ENCODE results near the gene PDZRN3. TPM values are rescaled to one million over a fixed set of nuclear protein-coding genes. Genes with fewer than 3 reads are reported as not detected.

PDZRN3 gene
- total RNA-seq, 1 experiment from 2014 or later = not detected

- Histone ChIP-seq H3K27ac (ENCODE audit: low read length) (no peak overlapping the region), H3K4me3 (ENCODE audit: low read depth in 2 of 2, low read length in 2 of 2) (no peak overlapping the region), H3K36me3 (ENCODE audit: control insufficient read depth, insufficient read depth, low read length) (no peaks in the 10 kb centered on the region), H3K9me3 (ENCODE audit: control insufficient read depth, insufficient read depth, low read depth, low read length) (no peaks in the 10 kb centered on the region), H3K27me3 (ENCODE audit: control insufficient read depth, insufficient read depth, low read length) (no peaks in the 10 kb centered on the region), H3K4me1 (ENCODE audit: control insufficient read depth, insufficient read depth, low read length) (no peaks in the 10 kb centered on the region)
- no TSS peak for BruUV-seq (replicated peaks)
- intact Hi-C loops (cut with micrococcal nuclease; ENCODE audit: unreplicated experiment) (no loop called here), in situ Hi-C loops (cut with HindIII; ENCODE audit: low pct_unique_long_range_greater_than_20kb, low sequenced_read_pairs) (no loop called here)
- ChIA-PET POLR2A (no interaction called here), CTCF (no interaction called here)
- DNase-seq (ENCODE audit: low read depth, low spot score) (no peak), ATAC-seq (no peak)
- TF ChIP-seq POLR2AphosphoS5 (IDR thresholded peaks at IDR 0.05; ENCODE audit: low read depth, low read length) (no peak), CTCF (IDR thresholded peaks at IDR 0.05) (no peak), REST (IDR thresholded peaks at IDR 0.05; ENCODE audit: insufficient read depth in 1 of 2, low read depth in 2 of 2, low read length in 1 of 2) (no peak), TCF7L2 (IDR thresholded peaks at IDR 0.05; ENCODE audit: low read depth, low read length) (no peak), SIN3A (IDR thresholded peaks at IDR 0.05; ENCODE audit: borderline replicate concordance, insufficient read depth, low read depth, low read length) (no peak)
Observed at GRCh38 chr3:73435055-73435454, 189.7 kb downstream of the PDZRN3 start.

GRCh38 chr3:73433687-73434086 lies 191.1 kb downstream of the PDZRN3 start:
- no peaks in the 10 kb centered on the region for H3K9me3 ChIP-seq (ENCODE audit: control insufficient read depth, insufficient read depth, low read depth, low read length)
- BruUV-seq (replicated peaks) = no TSS peak
- DNase-seq (ENCODE audit: low read depth, low spot score) (no peak), ATAC-seq (no peak)
- intact Hi-C loops (cut with micrococcal nuclease; ENCODE audit: unreplicated experiment) (no loop called here), in situ Hi-C loops (cut with HindIII; ENCODE audit: low pct_unique_long_range_greater_than_20kb, low sequenced_read_pairs) (no loop called here)
- TF ChIP-seq TCF7L2 (IDR thresholded peaks at IDR 0.05; ENCODE audit: low read depth, low read length) (no peak), REST (IDR thresholded peaks at IDR 0.05; ENCODE audit: insufficient read depth in 1 of 2, low read depth in 2 of 2, low read length in 1 of 2) (no peak), POLR2AphosphoS5 (IDR thresholded peaks at IDR 0.05; ENCODE audit: low read depth, low read length) (no peak), CTCF (IDR thresholded peaks at IDR 0.05) (no peak), SIN3A (IDR thresholded peaks at IDR 0.05; ENCODE audit: borderline replicate concordance, insufficient read depth, low read depth, low read length) (no peak)
- no peak overlapping the region for H3K4me3 ChIP-seq (ENCODE audit: low read depth in 2 of 2, low read length in 2 of 2)
- ChIA-PET POLR2A (no interaction called here), CTCF (no interaction called here)
- no peak overlapping the region for H3K27ac ChIP-seq (ENCODE audit: low read length)
- H3K27me3 ChIP-seq (ENCODE audit: control insufficient read depth, insufficient read depth, low read length) = no peaks in the 10 kb centered on the region
- H3K36me3 ChIP-seq (ENCODE audit: control insufficient read depth, insufficient read depth, low read length) = no peaks in the 10 kb centered on the region
- H3K4me1 ChIP-seq (ENCODE audit: control insufficient read depth, insufficient read depth, low read length) = no peaks in the 10 kb centered on the region
